ENCODE results near the gene HLF.

HLF gene

DNA sequence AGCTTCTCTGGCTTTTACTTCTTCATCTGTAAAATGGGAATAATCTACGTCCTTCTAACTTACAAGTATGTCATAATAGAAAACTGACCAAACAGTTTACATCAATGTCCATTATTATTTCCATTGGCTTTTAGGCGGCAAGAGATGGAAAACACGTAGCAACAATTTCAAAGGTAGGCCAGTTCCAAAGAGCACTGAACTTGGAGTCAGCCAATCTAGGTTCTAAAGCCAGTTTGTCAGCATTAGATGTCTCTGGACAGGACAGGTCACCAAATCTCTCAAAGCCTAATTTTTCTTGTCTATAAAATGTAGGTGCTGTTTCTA, 17.6 kb downstream of the HLF start:
- H3K27ac ChIP-seq (replicated peaks) = no peak overlapping the region
- H3K27me3 ChIP-seq (ENCODE audit: insufficient read depth, poor library complexity, severe bottlenecking) = peaks cover 2% of the 10 kb centered on the region
- no peak overlapping the region for H3K4me3 ChIP-seq (replicated peaks; ENCODE audit: insufficient read depth, low read length)

DNA sequence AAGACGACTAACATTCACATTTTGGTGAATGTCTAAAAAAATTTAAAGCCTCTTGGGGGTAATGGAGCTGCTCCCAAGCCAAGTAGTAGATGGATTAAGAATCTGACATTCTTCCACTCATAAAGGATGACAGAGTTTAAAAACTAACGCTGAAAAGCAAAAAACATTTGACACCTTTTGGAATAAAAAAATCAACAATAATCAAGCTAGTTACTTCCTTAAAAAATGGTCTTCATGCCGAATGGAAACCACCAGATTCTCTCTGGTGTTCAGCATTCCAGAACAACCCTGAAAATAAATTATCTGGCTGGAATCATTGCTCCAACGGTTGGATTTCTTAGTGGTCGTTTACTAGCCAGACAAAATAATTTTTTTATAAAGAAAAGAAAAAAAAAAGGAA, 18.0 kb downstream of the HLF start:
- Histone ChIP-seq H3K27me3 (ENCODE audit: insufficient read depth, poor library complexity, severe bottlenecking) (peaks cover 2% of the 10 kb centered on the region), H3K27ac (replicated peaks) (no peak overlapping the region), H3K4me3 (replicated peaks; ENCODE audit: insufficient read depth, low read length) (no peak overlapping the region)
- TF ChIP-seq, protein P1, sequence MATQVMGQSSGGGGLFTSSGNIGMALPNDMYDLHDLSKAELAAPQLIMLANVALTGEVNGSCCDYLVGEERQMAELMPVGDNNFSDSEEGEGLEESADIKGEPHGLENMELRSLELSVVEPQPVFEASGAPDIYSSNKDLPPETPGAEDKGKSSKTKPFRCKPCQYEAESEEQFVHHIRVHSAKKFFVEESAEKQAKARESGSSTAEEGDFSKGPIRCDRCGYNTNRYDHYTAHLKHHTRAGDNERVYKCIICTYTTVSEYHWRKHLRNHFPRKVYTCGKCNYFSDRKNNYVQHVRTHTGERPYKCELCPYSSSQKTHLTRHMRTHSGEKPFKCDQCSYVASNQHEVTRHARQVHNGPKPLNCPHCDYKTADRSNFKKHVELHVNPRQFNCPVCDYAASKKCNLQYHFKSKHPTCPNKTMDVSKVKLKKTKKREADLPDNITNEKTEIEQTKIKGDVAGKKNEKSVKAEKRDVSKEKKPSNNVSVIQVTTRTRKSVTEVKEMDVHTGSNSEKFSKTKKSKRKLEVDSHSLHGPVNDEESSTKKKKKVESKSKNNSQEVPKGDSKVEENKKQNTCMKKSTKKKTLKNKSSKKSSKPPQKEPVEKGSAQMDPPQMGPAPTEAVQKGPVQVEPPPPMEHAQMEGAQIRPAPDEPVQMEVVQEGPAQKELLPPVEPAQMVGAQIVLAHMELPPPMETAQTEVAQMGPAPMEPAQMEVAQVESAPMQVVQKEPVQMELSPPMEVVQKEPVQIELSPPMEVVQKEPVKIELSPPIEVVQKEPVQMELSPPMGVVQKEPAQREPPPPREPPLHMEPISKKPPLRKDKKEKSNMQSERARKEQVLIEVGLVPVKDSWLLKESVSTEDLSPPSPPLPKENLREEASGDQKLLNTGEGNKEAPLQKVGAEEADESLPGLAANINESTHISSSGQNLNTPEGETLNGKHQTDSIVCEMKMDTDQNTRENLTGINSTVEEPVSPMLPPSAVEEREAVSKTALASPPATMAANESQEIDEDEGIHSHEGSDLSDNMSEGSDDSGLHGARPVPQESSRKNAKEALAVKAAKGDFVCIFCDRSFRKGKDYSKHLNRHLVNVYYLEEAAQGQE (IDR thresholded peaks at IDR 0.05; ENCODE audit: insufficient replicate concordance, low read depth) = no peak
- TF ChIP-seq POLR2AphosphoS5 (IDR thresholded peaks at IDR 0.05; ENCODE audit: low read depth) = no peak
- TF ChIP-seq, protein P2, sequence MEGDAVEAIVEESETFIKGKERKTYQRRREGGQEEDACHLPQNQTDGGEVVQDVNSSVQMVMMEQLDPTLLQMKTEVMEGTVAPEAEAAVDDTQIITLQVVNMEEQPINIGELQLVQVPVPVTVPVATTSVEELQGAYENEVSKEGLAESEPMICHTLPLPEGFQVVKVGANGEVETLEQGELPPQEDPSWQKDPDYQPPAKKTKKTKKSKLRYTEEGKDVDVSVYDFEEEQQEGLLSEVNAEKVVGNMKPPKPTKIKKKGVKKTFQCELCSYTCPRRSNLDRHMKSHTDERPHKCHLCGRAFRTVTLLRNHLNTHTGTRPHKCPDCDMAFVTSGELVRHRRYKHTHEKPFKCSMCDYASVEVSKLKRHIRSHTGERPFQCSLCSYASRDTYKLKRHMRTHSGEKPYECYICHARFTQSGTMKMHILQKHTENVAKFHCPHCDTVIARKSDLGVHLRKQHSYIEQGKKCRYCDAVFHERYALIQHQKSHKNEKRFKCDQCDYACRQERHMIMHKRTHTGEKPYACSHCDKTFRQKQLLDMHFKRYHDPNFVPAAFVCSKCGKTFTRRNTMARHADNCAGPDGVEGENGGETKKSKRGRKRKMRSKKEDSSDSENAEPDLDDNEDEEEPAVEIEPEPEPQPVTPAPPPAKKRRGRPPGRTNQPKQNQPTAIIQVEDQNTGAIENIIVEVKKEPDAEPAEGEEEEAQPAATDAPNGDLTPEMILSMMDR (IDR thresholded peaks at IDR 0.05; ENCODE audit: insufficient read depth, low read length) = no peak
- TF ChIP-seq SPI1 (IDR thresholded peaks at IDR 0.05; ENCODE audit: borderline replicate concordance, low read depth) = no peak
- TF ChIP-seq GABPA (IDR thresholded peaks at IDR 0.05; ENCODE audit: low read depth) = no peak
- no peak for DNase-seq (ENCODE audit: low read depth in 1 of 2, low spot score in 1 of 2)

More for the DNA sequence above, 17.6 kb downstream of the HLF start:
- TF ChIP-seq SPI1 (IDR thresholded peaks at IDR 0.05; ENCODE audit: borderline replicate concordance, low read depth) (no peak), POLR2AphosphoS5 (IDR thresholded peaks at IDR 0.05; ENCODE audit: low read depth) (no peak), GABPA (IDR thresholded peaks at IDR 0.05; ENCODE audit: low read depth) (no peak)
- TF ChIP-seq, protein P2 (IDR thresholded peaks at IDR 0.05; ENCODE audit: insufficient read depth, low read length) = no peak
- TF ChIP-seq, protein P1 (IDR thresholded peaks at IDR 0.05; ENCODE audit: insufficient replicate concordance, low read depth) = no peak
- DNase-seq (ENCODE audit: low read depth in 1 of 2, low spot score in 1 of 2) = no peak

DNA sequence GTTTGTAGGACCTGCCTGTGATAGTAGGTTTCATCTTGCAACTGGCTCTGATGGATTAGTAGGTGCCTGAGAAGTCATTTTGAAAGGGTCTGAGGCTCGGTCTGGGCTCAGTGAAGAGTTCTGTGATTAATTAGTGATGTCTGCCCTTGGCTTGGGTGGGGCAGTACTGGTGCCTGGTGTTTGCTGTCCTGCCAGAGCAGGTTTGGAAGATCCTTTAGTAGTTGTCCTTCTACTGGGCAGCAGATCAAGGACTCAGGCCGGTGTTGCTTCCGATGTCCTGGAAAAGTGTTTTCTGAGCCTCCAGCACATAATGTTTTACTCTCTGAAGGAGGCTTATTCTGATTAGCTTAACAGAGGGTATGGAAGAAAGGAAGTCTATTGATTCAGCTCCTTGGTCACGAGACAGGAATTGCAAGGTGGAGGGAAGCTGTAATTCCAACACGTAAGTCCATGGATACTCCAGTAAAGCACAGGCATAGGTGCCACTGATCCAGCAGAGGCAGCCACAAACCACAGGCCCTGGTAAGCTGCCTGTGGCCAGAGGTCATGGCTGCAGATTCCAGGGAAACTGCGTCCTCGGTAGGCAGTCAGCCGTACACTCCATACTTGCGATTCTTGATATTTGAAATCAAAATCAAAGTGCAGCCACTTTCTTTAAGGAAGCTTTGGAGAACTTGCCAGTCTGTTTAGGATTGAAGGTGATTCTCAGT, 18.7 kb downstream of the HLF start:
- no peak overlapping the region for H3K27ac ChIP-seq (replicated peaks)
- no peak for DNase-seq (ENCODE audit: low read depth in 1 of 2, low spot score in 1 of 2)
- TF ChIP-seq SPI1 (IDR thresholded peaks at IDR 0.05; ENCODE audit: borderline replicate concordance, low read depth) (no peak), GABPA (IDR thresholded peaks at IDR 0.05; ENCODE audit: low read depth) (no peak), POLR2AphosphoS5 (IDR thresholded peaks at IDR 0.05; ENCODE audit: low read depth) (no peak)
- TF ChIP-seq, protein P2 (IDR thresholded peaks at IDR 0.05; ENCODE audit: insufficient read depth, low read length) = no peak
- TF ChIP-seq, protein P1 (IDR thresholded peaks at IDR 0.05; ENCODE audit: insufficient replicate concordance, low read depth) = no peak
- peaks cover 2% of the 10 kb centered on the region for H3K27me3 ChIP-seq (ENCODE audit: insufficient read depth, poor library complexity, severe bottlenecking)
- no peak overlapping the region for H3K4me3 ChIP-seq (replicated peaks; ENCODE audit: insufficient read depth, low read length)
